Smooth muscle cell (in vitro differentiated cells): Measurements from ENCODE around the gene KRT37. TPM values are rescaled to one million over a fixed set of nuclear protein-coding genes. Genes with fewer than 3 reads are reported as not detected.
"Not testable (repeated sequence)": the region's sequence is repeated elsewhere in the genome, so short reads cannot be mapped to it uniquely, and the experiment has no call there.

Source experiments
- DNase-seq: peaks from one replicate; lab custom pipeline; 2025; ENCODE audit not compliant: unreplicated experiment; lab: John Stamatoyannopoulos, UW
- H2AFZ ChIP-seq: fragments of 200-600 bp; sonication (generic); 2 replicates; pipeline ENCODE4 v1.6.0; 2016; ENCODE audit warnings: antibody characterized with exemption, low read depth, mild to moderate bottlenecking
- H3F3A ChIP-seq: fragments of 200-600 bp; sonication (generic); 2 replicates; pipeline ENCODE4 v1.6.0; 2017; ENCODE audit warnings: antibody characterized with exemption, low read depth
- H3K27ac ChIP-seq: fragments of 200-600 bp; sonication (generic); 2 replicates; pipeline ENCODE4 v1.5.1; 2016; ENCODE audit warnings: low read depth, mild to moderate bottlenecking
- H3K27me3 ChIP-seq: fragments of 200-600 bp; sonication (generic); 2 replicates; pipeline ENCODE4 v1.6.1; 2016; ENCODE audit warnings: low read depth, mild to moderate bottlenecking
- H3K36me3 ChIP-seq: fragments of 200-600 bp; sonication (generic); 2 replicates; pipeline ENCODE4 v1.5.1; 2016; ENCODE audit warnings: low read depth
- H3K4me1 ChIP-seq: fragments of 200-600 bp; sonication (generic); 2 replicates; pipeline ENCODE4 v1.5.1; 2016; ENCODE audit warnings: low read depth
- H3K4me2 ChIP-seq: fragments of 200-600 bp; sonication (generic); 2 replicates; pipeline ENCODE4 v1.6.0; 2016; ENCODE audit warnings: mild to moderate bottlenecking
- H3K4me3 ChIP-seq: fragments of 200-600 bp; sonication (generic); 2 replicates; pipeline ENCODE4 v1.5.1; 2016; ENCODE audit warnings: mild to moderate bottlenecking
- H3K79me2 ChIP-seq: fragments of 200-600 bp; sonication (generic); 2 replicates; pipeline ENCODE4 v1.6.0; 2016; ENCODE audit warnings: low read depth, mild to moderate bottlenecking
- H3K9ac ChIP-seq: fragments of 200-600 bp; sonication (generic); 2 replicates; pipeline ENCODE4 v1.6.0; 2016; ENCODE audit warnings: low read depth
- H3K9me3 ChIP-seq: fragments of 200-600 bp; sonication (generic); replicated peaks from 2 replicates; pipeline ENCODE4 v1.5.1; 2016; ENCODE audit warnings: low read depth
- H4K20me1 ChIP-seq: fragments of 200-600 bp; sonication (generic); 2 replicates; pipeline ENCODE4 v1.6.0; 2016; ENCODE audit warnings: low read depth
- CTCF ChIP-seq: fragments of 200-600 bp; sonication (generic); IDR thresholded peaks from 2 replicates; pipeline ENCODE4 v1.5.1; 2017; ENCODE audit warnings: borderline replicate concordance, mild to moderate bottlenecking, antibody characterized with exemption; ENCODE audit not compliant: insufficient read depth, poor library complexity, severe bottlenecking
- WGBS: methylation state at CpG from one replicate; pipeline ENCODE4 v1.1.7; 2016; ENCODE audit warnings: low lambda C conversion rate; 5-methylcytosine and 5-hydroxymethylcytosine counted together
- polyA plus RNA-seq: library from polyadenylated mRNA; unstranded; fragments of >200 nt; fragmentation: Nextera tagmentation; extraction: Ambion mirVana; gene quantifications from 2 replicates; pipeline ENCODE4 v1.2.1, GENCODE V29; 2016
- total RNA-seq: library from RNA; depleted of rRNA; stranded (reverse); fragments of >200 nt; gene quantifications from 2 replicates; pipeline ENCODE4 v1.2.3, GENCODE V29; 2014

The KRT37 gene
- total and polyA plus RNA-seq, 2 experiments from 2014 or later: 0.40 TPM; not detected in 1

- Histone ChIP-seq H4K20me1 (no peaks in the 10 kb centered on the region), H3K4me3 (no peak overlapping the region), H2AFZ (no peak overlapping the region), H3K4me2 (no peak overlapping the region), H3K4me1 (no peaks in the 10 kb centered on the region), H3K27ac (no peak overlapping the region), H3F3A (no peaks in the 10 kb centered on the region), H3K79me2 (no peaks in the 10 kb centered on the region), H3K27me3 (no peaks in the 10 kb centered on the region), H3K9me3 (no peaks in the 10 kb centered on the region), H3K9ac (no peak overlapping the region), H3K36me3 (no peaks in the 10 kb centered on the region)
- no peak for DNase-seq
- 93% methylated on average over 7 of the region's 7 CpGs for WGBS
- TF ChIP-seq CTCF: no peak
These were observed 12.9 kb upstream of the KRT37 start for GRCh38 chr17:41437254-41437653.

GRCh38 chr17:41434415-41434814 is 10.0 kb upstream of the KRT37 start:
- H2AFZ ChIP-seq: no peak overlapping the region
- WGBS: 81% methylated on average over 5 of the region's 5 CpGs
- no peak for DNase-seq

GRCh38 chr17:41434005-41434404 is 9.6 kb upstream of the KRT37 start:
- Histone ChIP-seq H3K9ac (no peak overlapping the region), H3K4me1 (no peaks in the 10 kb centered on the region), H3K79me2 (no peaks in the 10 kb centered on the region), H3K4me2 (no peak overlapping the region), H3K27ac (no peak overlapping the region), H3K9me3 (no peaks in the 10 kb centered on the region), H2AFZ (no peak overlapping the region), H3K36me3 (no peaks in the 10 kb centered on the region), H3K4me3 (no peak overlapping the region), H3F3A (no peaks in the 10 kb centered on the region), H3K27me3 (no peaks in the 10 kb centered on the region), H4K20me1 (no peaks in the 10 kb centered on the region)
- no peak for DNase-seq
- WGBS: 60% methylated on average over 4 of the region's 4 CpGs
- TF ChIP-seq CTCF: no peak

More at GRCh38 chr17:41434415-41434814, 10.0 kb upstream of the KRT37 start:
- H3K27ac ChIP-seq: no peak overlapping the region
- H3K9me3 ChIP-seq: no peaks in the 10 kb centered on the region
- H3K9ac ChIP-seq: no peak overlapping the region
- H3K4me2 ChIP-seq: no peak overlapping the region
- TF ChIP-seq CTCF: no peak
- no peak overlapping the region for H3K4me3 ChIP-seq
- H3K36me3 ChIP-seq: no peaks in the 10 kb centered on the region
- H3K27me3 ChIP-seq: no peaks in the 10 kb centered on the region
- H3K4me1 ChIP-seq: no peaks in the 10 kb centered on the region
- H3K79me2 ChIP-seq: no peaks in the 10 kb centered on the region
- no peaks in the 10 kb centered on the region for H4K20me1 ChIP-seq
- H3F3A ChIP-seq: no peaks in the 10 kb centered on the region

DNA sequence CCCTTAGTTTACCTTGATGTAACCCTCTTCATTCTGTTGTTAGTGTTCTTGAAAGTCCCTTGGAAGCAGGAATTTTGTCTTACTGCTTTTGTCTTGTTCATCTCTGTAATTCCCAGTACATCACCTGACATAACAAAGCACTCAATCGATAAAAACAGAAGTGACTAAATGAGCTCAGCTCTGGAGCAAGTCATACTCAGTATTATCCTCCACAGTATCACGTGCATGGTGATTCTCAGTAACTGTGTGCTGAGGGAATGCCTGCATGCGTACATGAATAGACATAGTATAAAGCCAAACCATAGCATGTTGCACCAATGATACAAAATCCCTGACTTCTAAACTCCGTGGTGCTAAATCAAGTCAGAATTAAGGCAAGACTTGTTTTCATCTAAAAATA is 9.2 kb upstream of the KRT37 start:
- H3K9me3 ChIP-seq: no peaks in the 10 kb centered on the region
- H2AFZ ChIP-seq: no peak overlapping the region
- H3K27me3 ChIP-seq: no peaks in the 10 kb centered on the region
- no peak overlapping the region for H3K9ac ChIP-seq
- H4K20me1 ChIP-seq: no peaks in the 10 kb centered on the region
- no peaks in the 10 kb centered on the region for H3K4me1 ChIP-seq
- TF ChIP-seq CTCF: no peak
- no peak overlapping the region for H3K4me3 ChIP-seq
- 63% methylated on average over 4 of the region's 4 CpGs for WGBS
- H3K79me2 ChIP-seq: no peaks in the 10 kb centered on the region
- H3K27ac ChIP-seq: no peak overlapping the region
- DNase-seq: no peak
- no peak overlapping the region for H3K4me2 ChIP-seq
- H3K36me3 ChIP-seq: no peaks in the 10 kb centered on the region
- no peaks in the 10 kb centered on the region for H3F3A ChIP-seq

DNA sequence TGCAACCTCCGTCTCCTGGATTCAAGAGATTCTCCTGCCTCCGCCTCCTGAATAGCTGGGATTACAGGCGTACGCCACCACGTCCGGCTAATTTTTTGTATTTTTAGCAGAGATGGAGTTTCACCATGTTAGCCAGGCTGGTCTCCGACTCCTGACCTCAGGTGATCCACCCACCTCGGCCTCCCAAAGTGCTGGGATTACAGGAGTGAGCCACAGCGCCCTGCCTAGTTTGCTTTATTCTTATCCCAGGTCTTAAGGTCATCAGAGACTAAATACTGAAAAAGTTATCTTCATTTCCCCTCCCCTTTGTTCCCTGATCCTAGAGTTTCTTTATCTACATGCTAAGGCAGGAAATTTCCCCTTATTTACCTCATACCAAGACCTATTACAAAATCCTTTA is 6.0 kb upstream of the KRT37 start:
- not testable (repeated sequence) for H2AFZ ChIP-seq, H3K27me3 ChIP-seq

More for the DNA sequence above, 6.0 kb upstream of the KRT37 start:
- H3K36me3 ChIP-seq, H4K20me1 ChIP-seq, DNase-seq, H3K79me2 ChIP-seq, H3K9me3 ChIP-seq, H3K4me1 ChIP-seq, H3K4me3 ChIP-seq, H3K9ac ChIP-seq, H3K27ac ChIP-seq, H3F3A ChIP-seq, H3K4me2 ChIP-seq: not testable (repeated sequence)
- 96% methylated on average over 9 of the region's 9 CpGs for WGBS
